Measurements from ENCODE around the gene SFI1.

GRCh38 chr22:31584804-31585160 is 88.4 kb downstream of the SFI1 start:
- no peak for TF ChIP-seq EZH2 (IDR thresholded peaks at IDR 0.05; ENCODE audit: insufficient read depth, poor library complexity, severe bottlenecking)
- no peak for TF ChIP-seq EZH2phosphoT487 (IDR thresholded peaks at IDR 0.05; ENCODE audit: insufficient read depth, low read depth)
